IPS DF 19.7 (cell line): ENCODE data around the gene FUT7.

Experiments
- DNase-seq: peaks from one replicate; pipeline ENCODE4 v3.0.0-alpha.2; 2013; ENCODE audit warnings: low read depth, low spot score

The FUT7 gene

GRCh38 chr9:136983656-136984314 is 48.1 kb downstream of the FUT7 start:
- DNase-seq: no peak

- no peak for DNase-seq
Measured at GRCh38 chr9:136983167-136983566, 48.7 kb downstream of the FUT7 start.

GRCh38 chr9:136982232-136983051 is 49.4 kb downstream of the FUT7 start, which contains the start of gene LCNL1:
Gene LCNL1 (plus strand): TSS chr9:136982993. CDS start chr9:136983587, 594 bp downstream.
- no peak for DNase-seq

GRCh38 chr9:136981588-136982231 is 50.2 kb downstream of the FUT7 start:
- DNase-seq: no peak

- no peak for DNase-seq
Measured at GRCh38 chr9:136980669-136981478, 51.0 kb downstream of the FUT7 start.
